Cardiac ventricle fibroblast (primary cell): ENCODE results near the gene MARCHF4. TPM values are rescaled to one million over a fixed set of nuclear protein-coding genes. Genes with fewer than 3 reads are reported as not detected.

ENCODE experiments used
- total RNA-seq: library from RNA; depleted of rRNA; stranded (reverse); fragments of >200 nt; gene quantifications from 2 replicates; pipeline ENCODE4 v1.2.3, GENCODE V29; 2015

MARCHF4 gene, protein sequence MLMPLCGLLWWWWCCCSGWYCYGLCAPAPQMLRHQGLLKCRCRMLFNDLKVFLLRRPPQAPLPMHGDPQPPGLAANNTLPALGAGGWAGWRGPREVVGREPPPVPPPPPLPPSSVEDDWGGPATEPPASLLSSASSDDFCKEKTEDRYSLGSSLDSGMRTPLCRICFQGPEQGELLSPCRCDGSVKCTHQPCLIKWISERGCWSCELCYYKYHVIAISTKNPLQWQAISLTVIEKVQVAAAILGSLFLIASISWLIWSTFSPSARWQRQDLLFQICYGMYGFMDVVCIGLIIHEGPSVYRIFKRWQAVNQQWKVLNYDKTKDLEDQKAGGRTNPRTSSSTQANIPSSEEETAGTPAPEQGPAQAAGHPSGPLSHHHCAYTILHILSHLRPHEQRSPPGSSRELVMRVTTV
- 0.10 TPM in 1 of 2 replicates, not detected in the other for total RNA-seq

GRCh38 chr2:216371721-216372702 is at the start of gene MARCHF4:
MARCHF4 (minus strand) TSS chr2:216372483; CDS start chr2:216370260, 2,223 bp downstream.

GRCh38 chr2:216412022-216412999 is 40.0 kb upstream of the MARCHF4 start, which contains the start of gene SMARCAL1:
SMARCAL1 (plus strand) TSS chr2:216412484; CDS start chr2:216414705, 2,221 bp downstream.

Other genes starting within 250 kb of the MARCHF4 start
- 19.7 and 25.6 TPM in 2 replicates for gene SMARCAL1, start 40.0 kb upstream of the MARCHF4 start, total RNA-seq
- gene RPL37A, start 126.4 kb upstream of the MARCHF4 start, total RNA-seq = 1,505 and 1,930 TPM in 2 replicates